G401.6 (cell line): ENCODE data around the gene ZMIZ1.

Experiments used
- FAIRE-seq: peaks from 2 replicates; lab custom pipeline; 2012; peaks lifted over from hg19 to GRCh38; lab: Jason Lieb, UNC

Gene ZMIZ1

DNA sequence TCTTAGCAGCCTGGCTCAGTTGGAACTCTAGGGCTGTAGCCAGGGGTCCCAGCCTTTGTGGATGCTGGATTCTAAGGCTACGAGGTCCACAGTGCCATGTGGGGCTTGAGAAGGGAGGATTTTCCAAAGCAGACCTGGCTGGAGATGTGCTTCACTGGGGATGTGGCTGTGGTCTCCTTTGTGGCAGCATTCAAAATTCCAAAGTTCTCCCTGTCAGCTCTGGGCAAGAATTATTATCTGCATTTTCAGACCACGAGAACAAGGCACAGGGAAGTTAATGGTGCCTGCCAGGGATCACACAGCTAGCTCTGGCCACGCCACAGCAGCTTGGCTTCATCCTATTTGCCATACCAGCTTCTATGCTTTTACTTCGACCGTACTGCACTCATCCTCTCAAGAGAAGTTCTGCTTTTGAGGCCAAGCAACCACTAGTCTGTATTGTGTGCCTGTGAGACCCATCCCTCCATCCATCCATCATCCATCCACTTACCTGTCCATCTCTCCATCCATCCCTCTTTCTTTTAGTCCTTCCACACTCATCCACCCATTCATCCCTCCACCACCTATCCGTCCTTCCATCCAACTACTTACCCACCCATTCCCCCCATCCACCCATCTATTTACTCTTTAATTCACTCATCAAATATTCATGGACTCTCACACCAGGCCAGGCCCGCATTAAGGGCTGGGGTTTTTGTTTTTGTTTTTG, 71.5 kb downstream of the ZMIZ1 start:
- FAIRE-seq: no peak

DNA sequence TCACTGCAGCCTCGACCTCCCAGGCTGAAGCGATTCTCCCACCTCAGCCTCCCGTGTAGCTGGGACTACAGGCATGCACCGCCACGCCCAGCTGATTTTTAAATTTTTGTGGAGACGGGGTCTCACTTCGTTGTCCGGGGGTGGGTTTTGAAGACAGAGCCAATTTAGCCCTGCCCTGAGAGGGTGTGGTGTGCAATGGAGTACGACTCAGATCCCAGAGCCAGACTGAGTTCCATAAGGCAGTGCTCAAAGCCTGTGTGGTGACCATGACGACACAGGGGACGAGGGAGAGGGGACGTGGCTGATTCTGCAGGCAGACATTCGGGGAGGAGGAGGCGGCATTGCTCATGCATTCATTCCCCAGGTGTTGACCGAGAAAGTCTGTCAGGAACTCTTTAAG, 72.1 kb downstream of the ZMIZ1 start:
- FAIRE-seq: no peak

DNA sequence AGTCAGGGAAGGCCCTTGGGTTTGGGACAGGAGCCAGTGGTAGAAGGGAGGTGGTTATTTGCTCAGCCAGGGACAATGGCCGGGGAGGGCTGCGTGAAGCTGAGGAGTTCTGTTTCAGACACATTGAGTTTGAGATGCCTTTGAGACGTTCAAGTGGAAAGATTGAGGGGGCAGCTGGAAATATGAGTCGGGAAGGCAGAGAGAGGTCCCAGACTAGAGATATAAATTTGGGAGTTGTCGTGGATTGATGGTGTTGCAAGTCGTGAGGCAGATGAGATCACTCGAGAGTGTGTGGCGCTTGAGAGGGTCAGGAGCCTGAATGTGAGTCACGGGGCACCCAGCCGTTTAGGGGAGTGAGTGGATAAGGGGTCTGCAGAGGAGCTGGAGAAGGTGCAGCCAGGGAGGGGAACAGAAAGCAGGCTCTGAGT, 73.3 kb downstream of the ZMIZ1 start:
- no peak for FAIRE-seq

DNA sequence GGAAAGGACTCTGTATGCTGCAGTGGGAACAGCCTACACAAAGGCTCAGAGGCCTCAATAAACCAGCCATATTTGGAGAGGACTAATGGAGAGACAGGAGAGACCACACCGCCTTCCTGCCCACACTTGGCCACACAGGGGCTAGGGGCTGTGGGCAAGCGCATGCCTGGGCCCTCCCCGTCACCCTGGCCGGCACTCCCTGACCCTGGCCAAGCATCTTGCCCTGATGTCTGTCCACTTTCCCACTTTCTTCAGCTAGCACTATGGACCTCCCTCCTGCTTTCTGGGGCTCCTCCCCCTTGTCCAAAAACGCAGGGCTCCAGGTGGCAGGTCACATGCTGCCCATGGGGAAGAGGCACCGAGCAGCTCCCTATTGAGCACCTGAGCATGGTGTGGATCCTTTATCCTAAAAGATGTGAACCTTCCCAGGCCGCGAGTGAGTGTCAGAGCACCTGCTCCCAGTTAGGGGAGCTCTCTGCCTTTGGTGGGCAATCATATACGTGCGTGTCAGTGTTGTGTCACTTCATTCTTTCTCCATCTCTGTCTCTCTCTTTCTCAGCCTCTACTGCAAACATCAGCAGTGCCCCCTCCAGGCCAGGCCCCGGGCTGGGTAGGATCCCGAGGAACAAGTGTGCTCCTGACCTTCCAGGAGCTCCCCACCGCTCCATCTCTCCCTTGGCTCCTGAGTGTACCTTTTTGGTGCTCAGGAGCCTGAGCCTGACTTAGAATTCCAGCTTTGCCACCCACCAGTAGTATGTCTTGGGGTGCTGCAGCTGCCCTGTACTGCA, 74.0 kb downstream of the ZMIZ1 start:
- no peak for FAIRE-seq

DNA sequence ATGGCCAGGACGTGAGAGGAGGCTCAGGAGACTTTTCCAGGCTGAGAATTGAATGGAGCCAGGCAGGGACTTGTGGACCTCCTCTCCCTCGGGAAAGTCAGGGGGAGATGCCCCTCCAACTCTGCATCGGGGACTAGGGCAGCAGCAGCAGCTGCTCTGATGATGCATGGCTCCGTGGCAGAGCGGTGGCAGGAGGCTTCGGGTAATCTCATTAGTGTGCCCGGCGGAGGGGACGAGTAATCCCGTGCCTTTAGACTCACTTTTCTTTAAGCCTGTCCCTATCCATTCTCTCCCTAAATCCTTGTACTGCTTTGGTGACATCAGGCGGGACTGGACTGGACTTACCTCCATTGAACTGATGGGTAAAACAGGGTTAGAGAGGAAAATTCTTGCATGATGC, 75.1 kb downstream of the ZMIZ1 start:
- no peak for FAIRE-seq

DNA sequence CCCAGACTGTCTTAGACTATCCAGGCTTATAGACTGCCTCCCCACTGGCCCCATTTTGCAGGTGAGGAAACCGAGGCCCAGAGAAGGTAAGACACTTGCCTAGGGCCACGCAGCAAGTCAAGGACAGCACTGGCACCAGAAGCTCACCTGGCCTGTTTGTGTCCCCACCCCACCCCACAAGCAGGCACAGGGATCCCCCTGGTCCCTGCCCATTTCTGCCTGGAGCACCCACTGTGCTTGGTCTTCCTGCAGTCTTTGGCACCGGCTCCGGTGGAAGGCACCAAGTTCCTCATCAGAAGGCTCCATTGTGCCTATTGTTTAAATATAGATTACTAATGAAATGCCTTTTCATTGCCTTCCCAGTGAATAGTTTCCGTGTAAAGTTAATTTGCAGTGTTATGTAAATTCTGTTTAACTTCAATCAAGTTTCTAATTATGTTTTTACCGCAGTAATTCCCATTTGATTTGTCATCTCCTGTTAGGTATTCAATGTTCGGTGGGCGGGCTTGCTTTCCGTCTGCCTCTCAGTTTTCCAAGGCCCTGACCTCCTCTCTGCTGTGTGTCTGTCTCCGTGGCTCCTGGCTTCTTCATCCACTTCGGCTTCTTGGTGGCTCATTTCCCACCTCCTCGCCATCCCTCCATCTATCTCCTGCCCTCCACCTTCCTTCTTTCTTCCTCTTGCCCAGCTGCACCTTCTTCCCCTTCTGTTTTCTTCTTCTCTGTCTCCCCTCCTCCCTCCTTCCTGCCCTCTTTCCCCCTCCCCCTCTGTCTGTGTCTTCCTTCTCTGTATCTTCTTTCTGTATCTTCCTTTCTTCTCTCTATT, 75.8 kb downstream of the ZMIZ1 start:
- FAIRE-seq: no peak

DNA sequence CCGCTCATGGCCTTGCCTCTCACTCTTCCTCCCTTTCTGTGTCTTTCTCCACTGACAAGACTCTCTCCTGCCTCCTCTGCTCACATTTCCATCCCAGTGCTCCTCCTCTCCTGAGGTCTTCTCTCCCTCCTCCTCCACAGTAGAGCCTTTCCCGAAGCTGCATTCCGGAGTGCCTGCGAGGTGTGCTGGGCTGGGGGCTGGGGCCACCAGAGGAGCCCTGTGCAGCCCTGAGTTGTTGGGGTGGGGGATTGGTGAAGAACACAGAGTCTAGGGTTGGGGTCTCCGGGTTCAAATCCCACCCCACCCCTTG, 76.4 kb downstream of the ZMIZ1 start:
- no peak for FAIRE-seq

DNA sequence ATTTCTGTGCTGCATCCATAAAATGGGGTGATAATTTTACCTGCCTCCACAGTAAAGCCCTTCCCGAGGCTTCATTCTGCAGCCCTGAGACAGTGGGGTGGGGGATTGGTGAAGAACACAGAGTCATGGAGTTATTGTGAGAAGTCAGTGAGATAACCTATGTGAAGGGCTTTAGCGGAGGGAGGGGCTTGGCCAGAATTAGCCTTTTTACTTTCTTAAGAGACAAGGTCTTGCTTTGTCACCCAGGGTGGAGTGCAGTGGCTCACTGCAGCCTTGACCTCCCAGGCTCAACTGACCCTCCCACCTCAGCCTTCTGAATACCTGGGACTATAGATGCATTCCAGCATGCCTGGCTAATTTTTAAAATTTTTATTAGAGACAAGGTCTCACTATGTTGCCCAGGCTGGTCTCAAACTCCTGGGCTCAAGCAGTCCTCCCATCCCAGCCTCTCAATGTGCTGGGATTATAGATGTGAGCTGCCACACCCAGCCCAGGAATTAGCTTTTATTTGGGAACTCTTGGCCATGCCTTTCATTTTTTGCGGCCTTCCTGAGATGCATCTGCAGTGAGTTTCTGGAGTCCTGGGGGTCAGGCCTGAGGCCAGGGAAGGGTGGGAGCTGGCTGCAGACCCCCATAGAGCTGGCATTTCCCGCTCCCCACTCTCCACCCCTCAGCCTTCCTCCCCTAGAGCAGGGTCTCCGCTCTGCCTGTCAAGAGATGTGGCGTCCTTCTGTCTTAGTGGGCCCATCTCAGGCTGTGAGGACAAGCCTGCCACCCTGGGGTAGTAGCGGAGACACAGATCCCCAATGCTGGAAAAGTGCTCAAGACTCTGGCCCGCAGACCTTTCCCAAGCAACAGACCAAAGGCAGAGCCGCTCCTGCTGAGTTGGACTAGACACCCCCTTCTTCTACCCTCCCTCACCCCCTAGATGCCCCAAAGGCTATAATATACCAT, 77.0 kb downstream of the ZMIZ1 start:
- FAIRE-seq: no peak

DNA sequence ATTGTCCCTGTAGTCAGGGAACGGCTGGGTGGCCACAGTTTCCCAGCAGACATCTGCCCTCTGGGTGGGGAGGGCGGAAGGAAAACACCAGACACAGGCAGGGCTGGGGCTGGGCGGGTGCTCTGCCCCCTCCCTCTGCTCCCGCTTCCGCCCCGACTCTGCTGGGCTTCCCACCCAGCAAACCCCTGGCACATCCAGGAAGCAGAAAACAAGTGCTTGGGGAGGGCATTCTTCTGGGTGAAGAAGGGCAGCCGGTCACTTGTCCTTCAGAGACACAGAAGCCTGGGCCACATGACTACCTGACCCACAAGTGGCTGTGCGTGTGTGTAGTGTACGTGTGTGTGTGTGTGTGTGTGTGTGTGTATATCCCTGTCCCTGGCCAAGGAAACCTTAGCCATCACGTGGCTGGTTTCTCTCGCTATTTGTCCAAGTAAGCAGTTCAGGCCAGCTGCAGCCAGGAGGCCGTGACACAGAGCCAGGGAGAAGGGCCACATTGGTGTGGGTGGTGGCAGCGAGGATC, 77.9 kb downstream of the ZMIZ1 start:
- no peak for FAIRE-seq

DNA sequence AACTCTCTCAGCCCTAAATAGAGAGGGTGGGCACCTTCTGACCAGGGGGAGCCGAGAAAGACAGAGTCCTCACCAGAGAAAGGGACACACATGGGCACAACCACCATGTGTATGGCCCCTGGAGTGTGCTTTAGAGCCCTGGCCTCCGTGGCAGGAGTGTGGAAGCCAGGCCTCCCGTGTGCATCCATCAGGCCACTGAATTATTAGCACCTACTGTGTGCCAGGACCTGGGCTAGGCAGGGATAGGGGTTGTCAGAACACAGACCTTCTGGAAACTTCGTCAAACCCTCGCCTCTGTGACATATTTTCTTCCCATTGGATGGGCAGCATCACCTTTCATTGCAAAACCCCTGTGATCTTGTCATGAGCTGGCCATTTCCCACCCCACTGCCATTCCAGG, 78.5 kb downstream of the ZMIZ1 start:
- no peak for FAIRE-seq

DNA sequence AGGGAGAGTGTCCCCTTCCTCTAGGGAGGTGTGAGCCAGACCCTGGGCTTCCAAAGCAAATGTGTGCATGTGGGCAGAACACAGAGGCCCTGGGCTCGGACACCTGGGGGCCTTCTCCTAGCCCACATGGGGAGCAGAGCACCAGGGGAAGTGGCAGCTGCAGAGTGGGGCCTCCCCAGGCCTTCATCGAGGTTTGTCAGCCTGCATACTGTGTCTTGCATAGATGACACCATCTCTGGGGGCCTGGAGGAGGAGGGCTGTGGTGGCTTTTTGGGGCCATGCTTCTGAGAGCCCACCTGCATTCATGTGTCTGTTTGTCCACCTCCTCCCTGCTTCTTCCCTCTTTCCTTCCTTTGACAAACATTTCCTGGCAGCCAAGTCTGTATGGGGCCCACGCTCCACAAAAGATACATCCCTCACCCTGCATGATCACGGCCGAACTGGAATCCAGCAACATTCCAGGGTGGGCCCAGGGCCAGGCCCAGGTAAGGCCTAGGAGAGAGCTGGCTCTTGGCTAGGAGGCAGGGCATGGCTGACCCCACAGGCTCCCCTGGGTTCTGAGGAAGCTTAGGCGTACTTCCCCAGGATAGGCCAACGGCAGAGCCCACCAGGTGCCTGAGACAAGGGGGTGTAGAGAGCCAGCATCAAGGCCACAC, 79.2 kb downstream of the ZMIZ1 start:
- no peak for FAIRE-seq

DNA sequence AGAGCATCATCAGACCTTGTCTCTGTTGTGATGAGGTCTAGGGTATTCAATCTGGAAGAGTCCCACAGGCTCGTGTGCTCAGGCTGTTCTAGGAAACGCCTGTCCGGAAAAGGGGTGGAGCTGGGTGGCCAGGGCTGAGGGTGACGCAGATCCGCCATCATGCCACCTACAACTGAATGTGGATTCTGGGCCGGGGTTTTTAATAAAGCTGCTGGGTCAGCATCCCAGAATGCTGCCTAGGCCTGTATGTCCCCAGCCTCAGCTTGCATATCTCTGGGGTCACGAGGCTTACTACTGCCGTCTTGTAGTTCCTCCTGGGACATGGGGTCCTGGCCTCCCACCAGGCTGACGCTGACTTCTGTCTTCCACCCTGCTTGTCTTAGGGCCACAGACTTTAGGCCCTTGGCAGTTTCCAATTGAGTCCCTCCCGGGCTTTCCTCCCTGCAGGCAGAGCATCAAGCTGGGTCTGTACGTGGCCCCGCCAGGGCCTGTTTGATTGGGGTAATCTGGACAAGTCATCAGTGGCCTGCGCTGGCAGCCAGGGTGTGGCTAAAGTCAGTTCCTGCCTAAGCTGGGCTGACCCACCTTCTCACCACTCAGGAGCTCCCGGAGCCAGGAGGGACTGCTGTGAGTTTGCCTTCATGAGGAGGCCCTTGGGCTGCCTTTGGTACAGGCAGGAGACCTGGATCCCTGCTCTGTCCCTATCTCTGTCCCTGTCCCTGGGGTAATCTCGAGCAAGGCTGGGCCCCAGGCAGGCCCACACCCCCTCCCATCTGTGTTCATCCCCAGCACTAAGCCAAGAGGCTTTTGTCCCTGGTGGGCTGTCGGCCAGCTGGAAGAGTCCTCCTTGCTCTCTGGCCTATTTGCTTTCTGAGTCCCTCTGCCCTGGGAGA, 79.9 kb downstream of the ZMIZ1 start:
- no peak for FAIRE-seq

DNA sequence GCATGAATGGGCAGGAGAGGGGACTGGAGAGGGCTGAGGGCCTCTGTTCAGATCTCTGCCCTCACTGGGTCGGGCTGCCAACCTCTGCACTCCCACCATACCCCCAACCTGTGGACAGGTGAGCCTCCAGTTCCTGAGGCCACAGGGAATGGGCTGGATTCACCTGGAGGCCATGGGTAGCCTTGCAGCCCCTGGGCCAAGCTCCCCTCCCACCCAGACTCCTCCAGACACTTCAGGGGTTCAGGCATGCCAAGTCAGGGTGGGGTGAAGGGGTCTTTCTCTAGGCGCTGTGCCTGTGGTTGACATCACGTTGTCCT, 80.5 kb downstream of the ZMIZ1 start:
- no peak for FAIRE-seq

DNA sequence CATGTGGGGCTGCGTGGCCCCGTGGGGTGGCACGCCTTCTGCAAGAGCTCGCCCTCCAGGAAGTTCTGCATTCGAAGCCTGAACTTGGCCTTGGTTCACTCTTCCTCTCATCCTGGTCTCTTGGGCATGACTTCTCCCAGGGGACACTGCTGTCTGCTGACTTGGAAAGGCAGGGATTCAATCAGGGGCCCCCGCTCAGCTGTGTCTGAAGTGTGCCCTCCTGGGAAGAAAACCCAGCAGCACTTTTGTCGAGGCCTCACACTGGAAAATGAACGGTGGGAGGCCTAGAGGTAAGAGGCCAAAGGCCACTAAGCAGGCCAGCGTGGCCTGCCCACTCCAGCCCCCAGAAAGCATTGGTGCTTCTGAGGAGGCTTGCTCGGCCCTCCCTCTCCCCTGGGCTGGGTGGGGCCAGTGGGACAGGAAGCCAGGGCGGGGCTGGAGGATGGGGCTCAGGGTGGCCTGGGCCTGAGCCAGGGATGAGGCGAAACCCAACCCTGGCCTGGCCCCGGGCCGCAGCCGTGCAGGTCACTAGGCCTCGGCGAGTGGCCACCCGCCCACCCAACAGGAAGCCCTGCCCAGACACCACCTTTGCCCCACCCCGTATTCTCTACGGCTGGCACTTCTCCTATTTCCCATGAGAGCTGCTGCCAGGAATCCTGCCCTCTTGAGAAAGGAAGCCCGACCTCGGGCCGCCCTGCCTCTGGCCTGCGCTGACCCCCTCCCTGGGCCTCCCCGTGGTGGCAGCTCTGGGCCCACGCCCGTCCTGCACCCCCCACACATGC, 81.1 kb downstream of the ZMIZ1 start:
- FAIRE-seq: no peak

DNA sequence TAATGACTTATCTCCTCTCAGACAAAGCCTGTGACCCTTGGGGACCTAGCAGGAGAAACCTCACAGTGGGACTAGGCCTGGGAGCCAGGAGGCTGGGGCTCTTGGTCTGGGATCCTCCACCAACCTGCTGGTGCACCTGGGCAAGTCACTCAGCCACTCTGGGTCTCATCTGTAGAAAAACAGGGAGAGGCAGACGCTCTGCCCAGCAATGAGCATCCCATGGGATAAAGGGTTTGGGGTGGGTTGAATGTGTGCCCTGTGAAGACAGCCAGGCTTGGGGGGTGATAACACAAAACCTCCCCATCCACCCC, 81.6 kb downstream of the ZMIZ1 start:
- no peak for FAIRE-seq

DNA sequence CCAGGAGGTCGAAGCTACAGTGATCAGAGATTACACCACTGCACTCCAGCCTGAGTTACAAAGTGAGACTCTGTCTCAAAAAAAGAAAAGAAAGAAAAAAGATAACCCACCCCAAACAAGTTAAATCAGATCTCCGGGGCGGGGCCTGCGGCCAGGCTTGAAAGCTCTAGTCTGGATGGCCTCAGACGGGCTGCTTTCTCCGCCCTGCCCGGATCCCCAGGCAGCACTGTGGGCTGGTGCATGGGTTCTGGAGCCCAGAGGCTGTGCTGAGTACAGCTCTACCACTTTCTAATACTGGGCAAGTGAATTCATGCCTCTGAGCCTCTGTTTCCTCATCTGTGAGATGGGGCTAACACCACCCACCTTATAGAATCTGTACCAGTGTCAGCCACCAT, 83.7 kb downstream of the ZMIZ1 start:
- no peak for FAIRE-seq

DNA sequence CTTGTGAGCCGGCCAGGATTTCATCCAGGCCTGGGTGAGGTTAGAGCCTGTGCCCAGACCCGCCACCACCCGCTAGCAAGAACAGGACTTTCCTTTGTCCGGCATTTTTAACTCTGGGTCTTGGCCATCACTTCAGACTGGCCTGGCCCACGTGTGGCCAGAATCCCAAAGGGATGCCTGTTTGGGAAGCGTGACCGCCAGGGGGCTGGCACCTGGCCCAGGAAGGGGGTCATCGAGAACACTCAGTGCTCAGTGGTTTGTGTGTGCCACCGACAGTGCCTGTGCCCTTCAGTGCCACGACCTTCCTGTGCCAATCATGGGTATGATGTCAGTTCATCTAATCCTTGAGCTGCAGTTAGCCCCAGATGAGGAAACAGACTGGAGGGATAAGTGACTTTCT, 85.0 kb downstream of the ZMIZ1 start:
- FAIRE-seq: no peak

DNA sequence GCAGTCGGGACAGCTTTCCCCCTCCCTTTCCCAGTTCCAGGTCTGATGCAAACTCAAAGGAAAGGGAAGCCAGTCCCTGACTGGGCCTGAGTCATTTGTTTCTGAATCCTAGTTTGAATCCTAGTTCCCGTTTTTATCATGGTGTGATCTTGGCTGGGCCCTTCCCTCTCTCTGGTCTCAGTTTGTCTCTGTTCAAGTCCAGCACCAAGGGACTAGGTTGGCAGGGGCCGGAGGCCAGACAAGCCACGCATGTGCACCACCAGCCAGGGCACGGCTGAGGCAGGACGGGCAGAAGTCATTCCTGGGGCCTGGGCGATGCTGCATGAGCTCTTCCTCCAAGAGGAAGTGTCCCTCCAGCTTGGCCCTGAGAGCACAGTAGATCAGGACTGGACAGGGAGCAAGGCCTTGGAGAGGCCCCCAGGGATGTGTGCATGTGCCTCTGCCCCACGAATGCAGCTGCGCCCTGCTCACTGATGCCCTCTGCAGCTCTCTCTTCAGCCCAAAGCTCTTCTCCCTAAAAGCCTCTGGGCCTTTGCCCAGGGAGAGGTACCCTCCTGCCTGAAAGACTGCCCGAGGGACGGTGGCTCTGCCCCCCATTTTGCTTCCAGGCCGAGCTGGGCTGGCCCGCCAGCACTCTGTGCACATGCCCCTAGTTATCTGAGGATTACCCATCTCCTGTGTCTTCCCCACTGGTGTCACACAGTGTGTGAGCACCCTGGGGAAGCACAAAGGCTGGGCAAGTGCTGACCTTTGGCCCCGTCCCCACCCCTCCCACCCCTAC, 86.7 kb downstream of the ZMIZ1 start:
- no peak for FAIRE-seq
